ENCODE data around the gene SLCO1B3.

DNA sequence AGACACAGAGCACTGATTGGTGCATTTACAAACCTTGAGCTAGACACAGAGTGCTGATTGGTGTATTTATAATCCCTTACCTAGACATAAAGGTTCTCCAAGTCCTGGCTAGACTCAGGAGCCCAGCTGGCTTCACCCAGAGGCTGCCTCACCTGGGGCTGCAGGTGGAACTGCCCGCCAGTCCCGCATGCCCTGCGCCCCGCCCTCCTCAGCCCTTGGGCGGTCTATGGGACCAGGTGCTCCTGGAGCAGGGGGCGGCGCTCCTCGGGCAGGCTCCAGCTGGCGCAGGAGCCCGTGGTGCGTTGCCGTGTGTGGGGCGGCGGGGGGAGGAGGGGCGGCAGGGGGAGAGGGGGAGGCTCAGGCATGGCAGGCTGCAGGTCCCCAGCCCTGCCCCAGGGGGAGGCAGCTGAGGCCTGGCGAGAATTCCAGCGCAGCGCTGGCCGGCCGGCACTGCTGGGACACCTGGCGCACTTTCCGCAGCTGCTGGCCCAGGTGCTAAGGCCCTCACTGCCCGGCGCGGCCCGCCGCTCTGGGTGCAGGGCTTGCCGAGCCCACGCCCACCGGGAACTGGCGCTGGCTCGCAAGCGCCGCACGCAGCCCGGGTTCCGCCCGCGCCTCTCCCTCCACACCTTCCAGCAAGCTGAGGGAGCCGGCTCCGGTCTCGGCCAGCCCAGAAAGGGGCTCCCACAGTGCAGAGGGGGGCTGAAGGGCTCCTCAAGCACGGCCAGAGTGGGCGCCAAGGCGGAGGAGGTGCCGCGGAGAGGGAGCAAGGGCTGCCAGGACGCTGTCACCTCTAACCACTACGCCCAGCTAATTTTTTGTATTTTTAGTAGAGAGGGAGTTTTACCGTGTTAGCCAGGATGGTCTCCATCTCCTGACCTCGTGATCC lies 3.1 kb upstream of the SLCO1B3 start:
- TF ChIP-seq, protein P1, sequence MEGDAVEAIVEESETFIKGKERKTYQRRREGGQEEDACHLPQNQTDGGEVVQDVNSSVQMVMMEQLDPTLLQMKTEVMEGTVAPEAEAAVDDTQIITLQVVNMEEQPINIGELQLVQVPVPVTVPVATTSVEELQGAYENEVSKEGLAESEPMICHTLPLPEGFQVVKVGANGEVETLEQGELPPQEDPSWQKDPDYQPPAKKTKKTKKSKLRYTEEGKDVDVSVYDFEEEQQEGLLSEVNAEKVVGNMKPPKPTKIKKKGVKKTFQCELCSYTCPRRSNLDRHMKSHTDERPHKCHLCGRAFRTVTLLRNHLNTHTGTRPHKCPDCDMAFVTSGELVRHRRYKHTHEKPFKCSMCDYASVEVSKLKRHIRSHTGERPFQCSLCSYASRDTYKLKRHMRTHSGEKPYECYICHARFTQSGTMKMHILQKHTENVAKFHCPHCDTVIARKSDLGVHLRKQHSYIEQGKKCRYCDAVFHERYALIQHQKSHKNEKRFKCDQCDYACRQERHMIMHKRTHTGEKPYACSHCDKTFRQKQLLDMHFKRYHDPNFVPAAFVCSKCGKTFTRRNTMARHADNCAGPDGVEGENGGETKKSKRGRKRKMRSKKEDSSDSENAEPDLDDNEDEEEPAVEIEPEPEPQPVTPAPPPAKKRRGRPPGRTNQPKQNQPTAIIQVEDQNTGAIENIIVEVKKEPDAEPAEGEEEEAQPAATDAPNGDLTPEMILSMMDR (IDR thresholded peaks at IDR 0.05), result no peak
- TF ChIP-seq POLR2A (IDR thresholded peaks at IDR 0.05), result no peak

All from right lobe of liver (tissue), 4 donors.